ENCODE data around the gene THSD4.

The THSD4 gene

GRCh38 chr15:71098920-71099319 is 16.4 kb upstream of the THSD4 start:
- DNase-seq (ENCODE audit: low read depth), result no peak

GRCh38 chr15:71103102-71103676 is 12.1 kb upstream of the THSD4 start:
- no peak for DNase-seq (ENCODE audit: low read depth)

GRCh38 chr15:71104636-71105035 is 10.6 kb upstream of the THSD4 start:
- DNase-seq (ENCODE audit: low read depth), result no peak

- no peak for DNase-seq (ENCODE audit: low read depth)
Measured at GRCh38 chr15:71105444-71105843, 9.8 kb upstream of the THSD4 start.

- no peak for DNase-seq (ENCODE audit: low read depth)
Measured at GRCh38 chr15:71106802-71107500, 8.3 kb upstream of the THSD4 start.

GRCh38 chr15:71107501-71107815 is 7.8 kb upstream of the THSD4 start:
- DNase-seq (ENCODE audit: low read depth), result no peak

- no peak for DNase-seq (ENCODE audit: low read depth)
Measured at GRCh38 chr15:71109130-71109529, 6.1 kb upstream of the THSD4 start.

GRCh38 chr15:71109905-71110304 is 5.4 kb upstream of the THSD4 start:
- DNase-seq (ENCODE audit: low read depth), result no peak

- no peak for DNase-seq (ENCODE audit: low read depth)
Measured at GRCh38 chr15:71110405-71111180, 4.7 kb upstream of the THSD4 start.

- DNase-seq (ENCODE audit: low read depth), result no peak
Measured at GRCh38 chr15:71111181-71111565, 4.1 kb upstream of the THSD4 start.

- DNase-seq (ENCODE audit: low read depth), result no peak
Measured at GRCh38 chr15:71111950-71112349, 3.3 kb upstream of the THSD4 start.

GRCh38 chr15:71112429-71112828 is 2.8 kb upstream of the THSD4 start:
- no peak for DNase-seq (ENCODE audit: low read depth)

GRCh38 chr15:71114066-71114680 is 1.1 kb upstream of the THSD4 start:
- no peak for DNase-seq (ENCODE audit: low read depth)

- DNase-seq (ENCODE audit: low read depth), result no peak
Measured at GRCh38 chr15:71115567-71116351, 488 bp downstream of the THSD4 start.

GRCh38 chr15:71116366-71116765 is 1.1 kb downstream of the THSD4 start:
- no peak for DNase-seq (ENCODE audit: low read depth)

- DNase-seq (ENCODE audit: low read depth), result no peak
Measured at GRCh38 chr15:71116942-71117341, 1.7 kb downstream of the THSD4 start.

GRCh38 chr15:71117714-71118305 is 2.5 kb downstream of the THSD4 start:
- DNase-seq (ENCODE audit: low read depth), result no peak

GRCh38 chr15:71118345-71118744 is 3.1 kb downstream of the THSD4 start:
- no peak for DNase-seq (ENCODE audit: low read depth)

- DNase-seq (ENCODE audit: low read depth), result no peak
Measured at GRCh38 chr15:71118881-71119632, 3.8 kb downstream of the THSD4 start.

- DNase-seq (ENCODE audit: low read depth), result no peak
Measured at GRCh38 chr15:71120428-71120944, 5.2 kb downstream of the THSD4 start.

GRCh38 chr15:71121442-71121841 is 6.2 kb downstream of the THSD4 start:
- no peak for DNase-seq (ENCODE audit: low read depth)
